GM13977 (cell line): ENCODE results near the gene ETHE1.

Experiments used
- DNase-seq: peaks from one replicate; pipeline ENCODE4 v3.0.0; 2012; ENCODE audit warnings: low spot score
- in situ Hi-C: fragments of 300-500 bp; cut with MboI; formaldehyde crosslinking; loops from one replicate; pipeline ENCODE4 v1.12.0; 2022; ENCODE audit warnings: low sequenced_read_pairs, low pct_unique_long_range_greater_than_20kb, mixed read lengths, inconsistent platforms; ENCODE audit not compliant: unreplicated experiment
- TF ChIP-seq, protein P1 (sequence below): IDR thresholded peaks from 2 replicates; pipeline ENCODE4 v1.5.1; 2012; ENCODE audit warnings: mild to moderate bottlenecking, control low read depth; ENCODE audit not compliant: insufficient read depth; ENCODE audit errors: extremely low read depth, missing control alignments

The ETHE1 gene

DNA sequence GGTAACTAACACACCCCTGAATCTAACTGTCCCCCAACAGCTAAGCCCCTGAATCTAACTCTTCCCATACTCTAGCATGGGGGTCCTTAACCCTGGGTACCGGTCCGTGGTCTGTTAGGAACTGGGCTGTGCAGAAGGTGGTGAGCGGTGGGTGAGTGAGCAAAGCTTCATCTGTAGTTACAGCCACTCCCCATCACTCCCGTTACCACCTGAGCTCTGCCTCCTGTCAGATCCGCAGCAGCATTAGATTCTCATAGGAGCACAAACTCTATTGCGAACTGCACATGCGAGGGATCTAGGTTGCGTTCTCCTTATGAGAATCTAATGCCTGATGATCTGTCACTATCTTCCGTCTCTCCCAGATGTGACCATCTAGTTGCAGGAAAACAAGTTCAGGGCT is 16.3 kb downstream of the ETHE1 start:
- DNase-seq, result no peak
- TF ChIP-seq, protein P1, sequence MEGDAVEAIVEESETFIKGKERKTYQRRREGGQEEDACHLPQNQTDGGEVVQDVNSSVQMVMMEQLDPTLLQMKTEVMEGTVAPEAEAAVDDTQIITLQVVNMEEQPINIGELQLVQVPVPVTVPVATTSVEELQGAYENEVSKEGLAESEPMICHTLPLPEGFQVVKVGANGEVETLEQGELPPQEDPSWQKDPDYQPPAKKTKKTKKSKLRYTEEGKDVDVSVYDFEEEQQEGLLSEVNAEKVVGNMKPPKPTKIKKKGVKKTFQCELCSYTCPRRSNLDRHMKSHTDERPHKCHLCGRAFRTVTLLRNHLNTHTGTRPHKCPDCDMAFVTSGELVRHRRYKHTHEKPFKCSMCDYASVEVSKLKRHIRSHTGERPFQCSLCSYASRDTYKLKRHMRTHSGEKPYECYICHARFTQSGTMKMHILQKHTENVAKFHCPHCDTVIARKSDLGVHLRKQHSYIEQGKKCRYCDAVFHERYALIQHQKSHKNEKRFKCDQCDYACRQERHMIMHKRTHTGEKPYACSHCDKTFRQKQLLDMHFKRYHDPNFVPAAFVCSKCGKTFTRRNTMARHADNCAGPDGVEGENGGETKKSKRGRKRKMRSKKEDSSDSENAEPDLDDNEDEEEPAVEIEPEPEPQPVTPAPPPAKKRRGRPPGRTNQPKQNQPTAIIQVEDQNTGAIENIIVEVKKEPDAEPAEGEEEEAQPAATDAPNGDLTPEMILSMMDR, result no peak
- in situ Hi-C loops, result no loop called here

DNA sequence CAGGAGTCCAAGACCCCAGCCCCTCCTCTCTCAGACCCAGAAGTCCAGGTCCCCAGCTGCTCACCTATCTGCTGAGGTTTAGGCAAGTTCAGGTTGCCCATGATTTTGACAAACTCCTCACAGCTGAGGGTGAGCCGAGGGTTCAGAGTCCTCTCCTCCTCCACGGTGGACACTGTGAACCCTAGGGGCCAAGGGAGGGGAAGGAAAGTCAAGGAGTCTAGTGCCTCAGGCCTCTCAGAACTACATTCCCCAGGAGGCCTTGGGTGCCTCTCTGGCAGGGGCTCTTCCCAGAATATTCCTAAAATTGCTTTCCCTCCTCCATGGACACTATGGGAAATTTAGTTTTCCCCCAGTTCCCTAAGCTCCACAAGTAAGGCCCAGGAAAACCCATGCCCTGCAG is 19.1 kb downstream of the ETHE1 start:
- in situ Hi-C loops, result no loop called here
- DNase-seq, result no peak
- TF ChIP-seq, protein P1, result no peak

DNA sequence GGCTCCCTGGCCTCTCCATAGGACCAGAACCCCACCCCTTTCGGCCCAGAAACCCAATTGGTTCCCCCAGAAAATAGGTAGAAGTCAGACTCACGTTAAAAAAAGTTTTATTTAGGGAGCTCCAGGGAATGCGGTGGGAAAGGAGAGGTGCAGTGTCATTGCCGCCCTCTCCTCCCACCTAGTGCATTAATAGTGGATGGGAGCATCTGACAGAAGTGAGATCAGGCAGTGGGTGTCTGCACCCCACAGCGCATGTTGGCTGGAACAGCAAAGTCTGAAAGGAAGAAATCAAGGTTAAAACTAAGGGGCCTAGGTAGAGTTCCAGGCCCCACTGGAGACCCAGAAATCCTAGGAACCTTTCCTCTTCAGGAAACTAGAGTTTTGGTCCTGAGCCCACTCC is 20.4 kb downstream of the ETHE1 start:
- in situ Hi-C loops, result no loop called here
- DNase-seq, result no peak
- TF ChIP-seq, protein P1, result no peak

DNA sequence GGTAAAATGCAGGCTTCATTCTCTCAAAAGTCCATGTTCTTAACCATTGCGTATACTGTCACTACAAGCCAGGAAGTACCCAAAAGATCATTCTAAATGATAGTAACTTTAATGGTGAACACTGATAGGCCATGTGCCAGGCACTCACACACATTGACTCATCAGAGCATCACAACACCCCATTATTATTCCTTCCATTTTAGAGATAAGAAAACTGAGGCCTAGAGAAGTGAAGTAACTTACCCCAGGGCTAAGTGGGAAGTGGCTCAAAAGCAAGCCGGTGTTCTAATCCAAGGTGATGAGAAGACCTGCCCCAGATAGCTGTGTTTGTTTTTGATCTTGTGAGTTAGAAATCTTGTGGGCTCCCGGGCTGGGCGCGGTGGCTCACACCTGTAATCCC is 21.1 kb downstream of the ETHE1 start:
- in situ Hi-C loops, result no loop called here
- no peak for DNase-seq
- TF ChIP-seq, protein P1, result no peak

DNA sequence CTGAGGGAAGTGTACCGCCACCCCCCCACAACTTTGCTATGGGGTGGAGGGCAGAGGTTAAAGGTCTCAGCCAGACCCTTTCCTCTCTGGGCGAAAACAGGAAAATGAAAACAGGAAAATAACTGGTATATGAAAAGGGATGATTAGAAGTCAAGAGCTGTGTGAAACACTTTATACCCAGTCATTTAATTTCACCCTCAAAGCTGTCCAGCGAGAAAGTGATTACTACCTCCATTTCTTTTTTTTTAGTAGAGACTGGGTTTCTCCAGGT is 21.9 kb downstream of the ETHE1 start:
- DNase-seq, result no peak
- TF ChIP-seq, protein P1, result no peak
- in situ Hi-C loops, result no loop called here

DNA sequence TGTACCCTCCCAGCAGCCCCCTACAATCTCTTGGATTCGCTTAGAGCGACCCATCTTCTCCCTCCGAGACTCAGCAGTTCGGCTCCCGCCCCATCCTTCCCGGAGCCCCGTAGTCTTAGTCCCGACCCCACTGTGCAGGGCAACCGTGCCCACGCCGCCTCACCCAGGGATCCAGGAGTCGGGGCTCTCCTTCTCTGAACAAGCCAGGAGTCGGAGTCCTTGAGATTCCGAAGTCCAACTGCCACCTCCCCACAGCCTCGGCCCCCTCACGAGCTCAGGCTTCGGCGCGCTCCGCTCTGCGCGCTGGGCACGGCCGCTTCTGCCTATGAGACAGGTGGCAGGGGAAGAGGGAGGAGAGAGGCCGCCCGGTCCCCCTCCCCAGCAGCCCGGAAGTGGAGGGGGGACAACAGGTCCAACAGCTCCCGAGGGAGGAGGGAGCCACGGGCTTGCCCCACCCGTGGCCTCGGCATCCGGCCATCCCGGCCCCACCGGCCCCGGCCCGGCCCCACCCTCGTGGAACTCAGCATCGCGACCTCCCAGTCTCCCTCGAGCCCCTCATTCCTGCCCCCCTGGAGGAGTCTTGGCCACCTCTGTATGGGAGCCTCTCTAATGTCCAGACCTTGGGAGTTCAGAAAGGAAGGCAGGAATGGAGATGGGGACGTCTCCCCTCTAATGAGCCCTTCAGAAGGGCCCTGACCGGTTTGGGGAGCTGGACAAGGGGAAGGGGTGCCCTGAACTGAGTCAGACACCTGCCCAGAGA is 22.4 kb downstream of the ETHE1 start, which contains the start of gene PHLDB3:
PHLDB3 (minus strand) TSS at position 321 of the 760 bp plus-strand sequence. CDS start 628 bp downstream, outside the sequence.
- TF ChIP-seq, protein P1, result no peak
- peak; percentile 40 for DNase-seq
- in situ Hi-C loops, result no loop called here
